ENCODE data around the gene TCFL5.

- peak; percentile 41 to 78 (median 59) for TF ChIP-seq CTCF (IDR thresholded peaks at IDR 0.05)
- no peak for TF ChIP-seq POLR2A (IDR thresholded peaks at IDR 0.05)
Observed at GRCh38 chr20:62791301-62792181, 70.1 kb downstream of the TCFL5 start.

Data from vagina (tissue), 2 donors.